Right hindlimb (tissue), 1 donor: ENCODE measurements around the gene MAP4.
"Not testable (repeated sequence)": the region's sequence is repeated elsewhere in the genome, so short reads cannot be mapped to it uniquely, and the experiment has no call there.

ENCODE experiments used
- DNase-seq: peaks from one replicate; pipeline ENCODE4 v3.0.0-alpha.2; 2018

The MAP4 gene

GRCh38 chr3:47855461-47856383 lies 160.5 kb downstream of the MAP4 start:
- no peak for DNase-seq

GRCh38 chr3:47854720-47855455 lies 161.3 kb downstream of the MAP4 start:
- DNase-seq: no peak

DNA sequence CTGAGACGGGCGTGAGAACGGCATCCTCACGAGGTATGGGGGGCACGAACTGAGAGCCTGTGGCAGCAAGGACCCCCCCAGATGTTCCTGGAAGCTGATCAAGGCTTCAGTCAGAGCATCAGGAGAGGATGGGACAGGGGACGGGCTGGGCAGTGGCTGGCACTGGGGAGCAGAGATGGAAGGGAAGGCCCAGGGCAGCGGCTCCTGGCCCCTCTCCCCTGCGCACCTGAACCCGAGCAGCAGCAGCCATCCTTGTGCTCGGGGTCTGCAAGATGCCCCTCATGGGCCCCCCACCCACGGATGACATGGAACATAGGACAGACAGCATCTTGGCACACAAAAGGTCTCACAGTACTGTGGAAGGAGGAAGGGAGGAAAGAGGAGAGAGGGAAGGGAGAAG lies 161.9 kb downstream of the MAP4 start:
- no peak for DNase-seq

DNA sequence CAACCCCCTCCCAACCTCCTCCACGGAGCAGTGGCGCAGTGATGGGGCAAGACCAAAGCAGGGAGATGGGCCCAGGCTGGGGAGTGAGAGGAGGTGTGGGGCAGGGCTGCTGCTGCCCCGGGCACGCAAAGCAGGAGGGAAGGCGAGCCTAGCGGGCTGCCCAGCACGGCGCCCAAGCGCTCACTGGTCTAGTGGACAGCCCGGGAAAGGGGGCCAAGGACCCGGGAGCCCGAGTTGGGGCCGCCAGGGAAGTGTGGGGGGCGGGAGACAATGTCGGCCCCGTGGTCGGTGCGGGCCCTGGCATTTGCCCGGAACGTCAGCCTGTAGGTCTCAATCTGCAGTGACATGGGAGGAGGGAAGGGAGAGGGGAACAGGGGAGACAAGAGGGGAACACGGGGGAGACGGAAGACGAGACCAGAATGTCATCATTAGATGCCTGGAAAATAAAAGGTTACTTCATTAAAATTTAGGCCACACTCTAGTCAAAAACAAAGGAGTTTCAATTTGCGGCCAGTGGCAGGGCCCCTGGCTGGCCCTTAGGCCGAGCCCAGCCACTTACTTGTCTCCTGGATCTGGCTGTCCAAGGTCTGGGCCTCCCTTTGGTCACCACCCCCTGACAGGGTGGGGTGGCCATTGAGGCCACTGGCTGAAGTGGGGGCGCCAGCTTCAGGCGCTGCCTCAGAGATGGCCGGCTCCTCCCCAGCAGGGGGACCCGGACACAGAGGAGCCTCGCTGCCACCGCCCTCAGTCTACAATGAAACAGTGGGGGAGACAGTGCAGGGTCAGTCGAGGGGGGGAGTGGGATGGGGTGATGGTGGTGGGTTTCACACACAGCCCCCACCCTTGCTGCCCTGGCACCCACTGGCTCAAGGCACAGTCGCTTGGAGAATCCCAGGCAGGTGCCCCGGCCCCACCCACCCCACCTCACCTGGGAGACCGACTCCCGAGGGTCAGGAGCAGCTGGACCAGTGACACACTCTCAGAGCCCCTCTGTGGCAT lies 163.3 kb downstream of the MAP4 start:
- no peak for DNase-seq

DNA sequence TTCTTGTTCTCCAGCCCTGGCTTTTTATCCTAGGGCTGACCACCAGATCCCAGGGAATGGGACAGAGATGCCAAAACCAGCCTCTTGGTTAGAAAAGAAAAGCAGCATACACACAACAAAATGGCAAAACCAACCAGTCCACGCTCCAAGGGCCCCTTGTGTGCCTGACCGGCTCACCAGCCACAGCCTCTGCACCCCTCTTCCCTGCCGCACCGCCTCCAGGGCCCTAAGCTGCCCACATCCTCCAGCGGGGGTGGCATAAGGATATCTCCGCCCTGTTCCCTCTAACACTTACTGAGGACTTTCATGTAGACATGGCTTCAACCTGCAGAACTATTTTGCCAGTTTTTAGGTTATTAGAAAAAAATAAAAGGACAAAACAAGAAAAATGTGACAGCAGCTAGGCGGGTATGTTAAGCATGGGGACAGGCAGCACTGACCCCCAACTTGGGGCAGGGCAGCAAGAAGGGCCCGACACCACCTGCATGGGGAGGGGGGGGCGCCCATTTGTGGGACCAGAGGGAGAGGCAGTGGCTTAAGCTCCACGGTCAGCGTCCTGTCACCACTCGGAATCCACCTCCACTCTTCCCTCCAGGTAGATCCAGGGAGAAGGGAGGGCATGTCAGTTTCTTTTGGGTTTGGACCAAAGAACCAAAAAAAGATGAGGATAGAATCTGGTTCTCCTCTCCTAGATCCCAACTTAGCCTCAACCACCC lies 164.2 kb downstream of the MAP4 start:
- DNase-seq: no peak

DNA sequence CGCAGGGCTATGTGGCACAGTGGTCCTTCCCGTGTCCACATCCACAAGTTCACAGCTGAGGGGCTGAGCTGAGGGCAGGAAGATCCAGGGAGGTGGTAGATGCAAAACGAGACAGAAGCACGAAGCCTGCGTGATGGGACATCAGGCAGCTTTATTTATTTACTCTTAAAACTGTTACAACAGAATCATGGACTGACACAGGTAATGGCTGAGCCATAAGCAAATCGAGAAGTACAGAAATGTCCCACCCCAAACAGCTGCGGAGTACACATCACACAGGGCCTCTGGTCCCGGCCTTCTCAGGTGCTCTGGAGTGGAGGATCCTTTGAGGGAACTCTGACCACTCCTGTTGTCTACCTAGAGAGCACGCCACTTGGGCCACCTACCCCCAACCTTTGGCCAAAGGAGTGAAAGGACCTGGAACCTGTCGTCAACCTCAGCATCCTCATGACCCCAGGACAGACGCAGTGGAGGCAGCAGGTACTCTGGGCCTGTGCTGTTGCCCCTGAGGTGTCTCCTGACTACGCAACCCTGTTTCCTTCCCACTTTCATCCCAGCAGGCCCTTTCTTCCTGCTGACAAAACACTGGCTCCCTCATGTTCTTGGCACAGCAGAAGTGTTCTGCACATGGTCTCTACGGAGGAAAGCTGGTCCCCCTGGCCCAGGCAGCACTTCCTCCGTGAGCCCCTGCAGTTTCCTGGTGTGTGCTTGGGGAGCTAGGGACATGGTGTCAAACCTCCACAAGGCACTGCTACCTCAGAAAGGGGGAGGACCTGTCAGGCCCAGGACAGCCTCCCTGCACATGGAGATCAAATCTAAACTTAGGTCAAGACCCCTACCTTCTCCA lies 165.4 kb downstream of the MAP4 start:
- no peak for DNase-seq

- DNase-seq: no peak
Measured at GRCh38 chr3:47849699-47850563, 166.3 kb downstream of the MAP4 start.

DNA sequence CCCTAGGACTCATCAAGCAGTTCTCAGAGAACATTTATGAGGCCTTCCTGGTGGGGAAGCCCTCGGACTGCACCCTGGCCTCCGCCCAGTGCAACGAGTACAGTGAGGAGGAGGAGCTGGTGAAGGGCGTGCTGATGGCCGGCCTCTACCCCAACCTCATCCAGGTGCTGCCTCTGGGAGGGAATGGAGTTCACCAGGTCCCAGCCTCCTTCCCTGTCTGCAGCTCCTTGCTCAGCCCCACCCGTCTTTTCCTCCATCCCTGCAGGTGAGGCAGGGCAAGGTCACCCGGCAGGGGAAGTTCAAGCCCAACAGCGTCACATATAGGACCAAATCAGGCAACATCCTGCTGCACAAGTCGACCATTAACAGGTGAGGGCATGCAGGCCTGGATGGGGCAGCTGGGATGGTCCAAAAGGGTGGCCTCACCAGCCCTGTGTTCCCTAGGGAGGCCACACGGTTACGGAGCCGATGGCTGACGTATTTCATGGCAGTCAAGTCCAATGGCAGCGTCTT lies 167.0 kb downstream of the MAP4 start:
- no peak for DNase-seq

DNA sequence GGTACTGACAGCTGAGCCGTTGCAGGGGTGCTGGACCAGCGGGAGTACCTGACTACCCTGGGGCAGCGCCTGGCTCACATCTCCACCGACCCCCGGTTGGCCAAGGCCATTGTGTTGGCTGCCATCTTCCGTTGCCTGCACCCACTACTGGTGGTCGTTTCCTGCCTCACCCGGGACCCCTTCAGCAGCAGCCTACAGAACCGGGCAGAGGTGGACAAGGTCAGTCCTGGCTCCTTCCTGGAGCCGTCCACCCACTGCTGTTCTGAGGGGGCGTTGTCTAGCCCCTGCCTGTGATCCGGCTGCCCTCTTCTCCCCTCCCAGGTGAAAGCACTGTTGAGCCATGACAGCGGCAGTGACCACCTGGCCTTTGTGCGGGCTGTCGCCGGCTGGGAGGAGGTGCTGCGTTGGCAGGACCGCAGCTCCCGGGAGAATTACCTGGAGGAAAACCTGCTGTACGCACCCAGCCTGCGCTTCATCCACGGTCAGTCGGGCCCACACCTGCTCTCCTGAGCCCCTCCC lies 167.6 kb downstream of the MAP4 start:
- DNase-seq: no peak

GRCh38 chr3:47847801-47848518 lies 168.3 kb downstream of the MAP4 start:
- DNase-seq: no peak

- no peak for DNase-seq
Measured at GRCh38 chr3:47847260-47847659, 169.0 kb downstream of the MAP4 start.

DNA sequence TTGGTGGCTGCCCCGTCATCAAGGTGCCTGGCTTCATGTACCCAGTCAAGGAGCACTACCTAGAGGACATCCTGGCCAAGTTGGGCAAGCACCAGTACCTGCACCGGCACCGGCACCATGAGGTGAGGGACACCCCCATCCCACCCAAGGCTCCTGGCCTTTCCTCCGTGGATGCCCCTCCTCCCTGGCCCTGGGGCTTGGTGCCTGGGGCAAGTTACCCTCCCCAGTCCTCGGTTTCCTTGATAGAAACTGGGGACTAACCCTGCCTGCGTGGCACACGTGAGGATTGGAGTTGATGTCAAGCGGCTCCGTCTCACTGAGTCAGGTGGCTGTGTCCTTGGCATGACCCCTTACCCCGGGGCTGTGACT lies 169.4 kb downstream of the MAP4 start:
- no peak for DNase-seq

GRCh38 chr3:47846186-47846879 lies 169.9 kb downstream of the MAP4 start:
- no peak for DNase-seq

GRCh38 chr3:47841786-47842349 lies 174.3 kb downstream of the MAP4 start:
- no peak for DNase-seq

DNA sequence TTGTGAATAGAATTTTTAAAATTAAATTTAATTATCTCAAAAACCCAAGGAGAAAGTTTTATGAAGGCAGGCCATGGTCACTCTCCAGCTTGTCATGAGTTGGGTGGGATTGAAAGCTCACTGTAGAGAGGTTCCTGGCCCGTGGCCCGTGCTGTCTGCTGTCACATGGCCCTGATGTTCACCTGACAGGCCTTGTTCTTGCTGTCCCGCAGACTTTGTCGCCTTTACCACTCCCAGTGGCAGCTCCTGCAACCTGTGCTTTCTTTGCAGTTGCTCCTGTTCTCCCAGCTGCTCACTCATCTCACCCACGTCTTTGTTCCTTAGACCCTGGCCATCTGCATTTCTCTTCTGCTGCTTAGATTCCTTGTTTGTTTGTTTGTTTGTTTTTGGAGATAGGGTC lies 177.7 kb downstream of the MAP4 start:
- no peak for DNase-seq

DNA sequence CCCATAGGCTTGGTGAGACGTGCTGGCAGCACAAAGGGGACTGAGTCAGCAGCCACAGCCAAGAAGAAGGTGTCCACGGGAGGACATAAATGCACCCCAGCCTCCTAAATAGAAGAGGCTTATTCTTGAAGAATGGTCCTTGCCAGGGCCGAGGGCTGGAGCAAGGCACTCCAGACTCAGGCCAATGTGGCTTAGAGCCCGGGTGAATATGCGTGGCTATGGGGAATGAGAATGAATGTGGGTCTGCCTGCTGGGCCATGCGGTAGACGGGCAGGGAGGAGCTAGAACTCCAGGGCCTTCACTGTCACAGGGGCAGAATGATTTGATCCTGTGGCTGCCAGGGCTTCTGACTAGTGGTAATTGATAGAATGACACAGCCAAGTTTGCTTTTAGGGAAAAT lies 179.2 kb downstream of the MAP4 start:
- no peak for DNase-seq

- not testable (repeated sequence) for DNase-seq
Measured at GRCh38 chr3:47829482-47829881, 186.7 kb downstream of the MAP4 start.

DNA sequence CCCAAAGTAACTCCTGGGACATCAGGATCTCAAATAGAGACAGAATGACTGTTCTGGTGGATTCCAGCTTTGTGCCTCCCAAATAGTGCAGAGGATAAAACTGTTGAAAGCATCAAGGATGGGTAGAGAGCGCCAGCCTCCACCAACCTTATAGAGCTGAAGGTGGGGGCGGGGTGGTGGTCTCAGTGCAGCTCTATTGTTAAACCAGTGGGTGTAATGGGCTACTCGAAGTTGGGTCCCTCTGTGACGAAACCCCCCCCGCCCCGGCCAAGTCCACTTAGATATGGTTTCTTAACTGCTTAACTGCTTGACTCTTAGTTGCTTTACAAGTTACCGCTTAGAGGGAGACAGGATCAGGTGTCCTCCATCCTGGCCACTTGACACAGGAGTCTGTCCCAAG lies 190.6 kb downstream of the MAP4 start:
- DNase-seq: no peak
